Karpas-422 (cell line): ENCODE results near the gene MEIS2. TPM values are rescaled to one million over a fixed set of nuclear protein-coding genes. Genes with fewer than 3 reads are reported as not detected.

ENCODE experiments used
- DNase-seq: peaks from one replicate; pipeline ENCODE4 v3.0.0-alpha.2; 2015
- H2AFZ ChIP-seq: fragments of 200-600 bp; sonication (generic); 2 replicates; pipeline ENCODE4 v1.6.1; 2014; ENCODE audit warnings: antibody characterized with exemption, low read length, mixed read lengths
- H3K27ac ChIP-seq: fragments of 200-600 bp; sonication (generic); 2 replicates; pipeline ENCODE4 v1.5.1; 2014; ENCODE audit warnings: mild to moderate bottlenecking, low read length, moderate library complexity
- H3K27me3 ChIP-seq: fragments of 200-600 bp; sonication (generic); 2 replicates; pipeline ENCODE4 v1.6.1; 2014; ENCODE audit warnings: low read length, mixed read lengths
- H3K36me3 ChIP-seq: fragments of 200-600 bp; sonication (generic); 2 replicates; pipeline ENCODE4 v1.6.1; 2014; ENCODE audit warnings: low read length, mixed read lengths; ENCODE audit not compliant: insufficient read depth
- H3K4me1 ChIP-seq: fragments of 200-600 bp; sonication (generic); 2 replicates; pipeline ENCODE4 v1.6.1; 2014; ENCODE audit warnings: mild to moderate bottlenecking, low read length, mixed read lengths
- H3K4me2 ChIP-seq: fragments of 200-600 bp; sonication (generic); 2 replicates; pipeline ENCODE4 v1.6.1; 2014; ENCODE audit warnings: low read length, low read depth, mild to moderate bottlenecking; ENCODE audit not compliant: poor library complexity, severe bottlenecking
- H3K4me3 ChIP-seq: fragments of 200-600 bp; sonication (generic); 2 replicates; pipeline ENCODE4 v1.5.1; 2014; ENCODE audit warnings: mild to moderate bottlenecking, antibody characterized with exemption, low read length, mixed read lengths
- H3K79me2 ChIP-seq: fragments of 200-600 bp; sonication (generic); 2 replicates; pipeline ENCODE4 v1.6.1; 2014; ENCODE audit warnings: mild to moderate bottlenecking, low read length, mixed read lengths
- H3K9ac ChIP-seq: fragments of 200-600 bp; sonication (generic); 2 replicates; pipeline ENCODE4 v1.6.0; 2014; ENCODE audit warnings: low read length
- H3K9me2 ChIP-seq: fragments of 200-600 bp; sonication (generic), shearing (Covaris generic); replicated peaks from 2 replicates; pipeline ENCODE4 v1.6.0; 2014; ENCODE audit warnings: mild to moderate bottlenecking, low read length, moderate library complexity; ENCODE audit not compliant: insufficient read depth
- H3K9me3 ChIP-seq: fragments of 300-700, 200-600 bp; sonication (generic); 2 replicates; pipeline ENCODE4 v1.6.1; 2014; ENCODE audit warnings: low read length, mixed read lengths
- H4K20me1 ChIP-seq: fragments of 200-600 bp; sonication (generic); 2 replicates; pipeline ENCODE4 v1.6.1; 2014; ENCODE audit warnings: mild to moderate bottlenecking, antibody characterized with exemption, low read length, low read depth; ENCODE audit not compliant: insufficient read depth
- total RNA-seq: library from RNA; depleted of rRNA; stranded (reverse); fragments of >200 nt; shearing (Covaris generic); gene quantifications from 2 replicates; pipeline ENCODE4 v1.2.3, GENCODE V29; 2014; ENCODE audit warnings: low replicate concordance

MEIS2 gene
- total RNA-seq, 1 experiment from 2014 or later = 68.2 TPM

- no peak overlapping the region for H3K27ac ChIP-seq
- DNase-seq = no peak
- H3K9me3 ChIP-seq = no peaks in the 10 kb centered on the region
- no peak overlapping the region for H3K4me2 ChIP-seq
- H3K36me3 ChIP-seq = 0 out of 2 replicates have a peak, but pooled peaks cover 2% of the 10 kb centered on the region
- H3K27me3 ChIP-seq = no peaks in the 10 kb centered on the region
- H2AFZ ChIP-seq = no peak overlapping the region
- no peak overlapping the region for H3K9ac ChIP-seq
- no peaks in the 10 kb centered on the region for H4K20me1 ChIP-seq
- no peaks in the 10 kb centered on the region for H3K9me2 ChIP-seq
- H3K4me1 ChIP-seq = no peaks in the 10 kb centered on the region; the same call in 1 of the 2 replicates
- peaks cover 51% of the 10 kb centered on the region for H3K79me2 ChIP-seq
- no peak overlapping the region for H3K4me3 ChIP-seq
These were observed 188.0 kb downstream of the MEIS2 start for GRCh38 chr15:36912311-36912712.

GRCh38 chr15:36911322-36911944 lies 188.9 kb downstream of the MEIS2 start:
- H3K36me3 ChIP-seq = no peaks in the 10 kb centered on the region

GRCh38 chr15:36908991-36909390 lies 191.4 kb downstream of the MEIS2 start:
- no peaks in the 10 kb centered on the region for H3K9me2 ChIP-seq
- H3K9ac ChIP-seq = no peak overlapping the region
- no peaks in the 10 kb centered on the region for H3K9me3 ChIP-seq
- H4K20me1 ChIP-seq = no peaks in the 10 kb centered on the region
- DNase-seq = no peak
- no peaks in the 10 kb centered on the region for H3K27me3 ChIP-seq
- peaks cover 10% of the 10 kb centered on the region for H3K4me1 ChIP-seq
- H3K79me2 ChIP-seq = peaks cover 60% of the 10 kb centered on the region
- no peaks in the 10 kb centered on the region for H3K36me3 ChIP-seq
- H2AFZ ChIP-seq = no peak overlapping the region
- H3K4me2 ChIP-seq = no peak overlapping the region
- no peak overlapping the region for H3K27ac ChIP-seq
- H3K4me3 ChIP-seq = no peak overlapping the region

More at GRCh38 chr15:36911322-36911944, 188.9 kb downstream of the MEIS2 start:
- no peak overlapping the region for H3K4me3 ChIP-seq
- H3K4me2 ChIP-seq = no peak overlapping the region
- H3K9ac ChIP-seq = no peak overlapping the region
- no peaks in the 10 kb centered on the region; the same call in 1 of the 2 replicates for H3K4me1 ChIP-seq
- no peaks in the 10 kb centered on the region for H3K9me3 ChIP-seq
- no peak for DNase-seq
- no peaks in the 10 kb centered on the region for H3K27me3 ChIP-seq
- peaks cover 48% of the 10 kb centered on the region for H3K79me2 ChIP-seq
- no peak overlapping the region for H3K27ac ChIP-seq
- H3K9me2 ChIP-seq = no peaks in the 10 kb centered on the region
- H4K20me1 ChIP-seq = no peaks in the 10 kb centered on the region
- H2AFZ ChIP-seq = no peak overlapping the region

GRCh38 chr15:36907295-36907694 lies 193.1 kb downstream of the MEIS2 start:
- Histone ChIP-seq H3K27ac (no peak overlapping the region), H3K9ac (no peak overlapping the region), H3K4me1 (peaks cover 19% of the 10 kb centered on the region), H3K4me2 (no peak overlapping the region), H3K79me2 (peaks cover 63% of the 10 kb centered on the region), H3K36me3 (no peaks in the 10 kb centered on the region), H3K27me3 (no peaks in the 10 kb centered on the region), H3K9me3 (no peaks in the 10 kb centered on the region), H3K4me3 (no peak overlapping the region), H3K9me2 (no peaks in the 10 kb centered on the region), H4K20me1 (no peaks in the 10 kb centered on the region), H2AFZ (no peak overlapping the region)
- DNase-seq = no peak

- Histone ChIP-seq H3K27me3 (no peaks in the 10 kb centered on the region), H3K4me2 (no peak overlapping the region), H2AFZ (no peak overlapping the region), H3K9me3 (no peaks in the 10 kb centered on the region), H3K36me3 (no peaks in the 10 kb centered on the region), H3K27ac (no peak overlapping the region), H3K9ac (no peak overlapping the region), H3K4me3 (no peak overlapping the region), H3K79me2 (peaks cover 67% of the 10 kb centered on the region), H3K4me1 (peaks cover 19% of the 10 kb centered on the region), H3K9me2 (no peaks in the 10 kb centered on the region), H4K20me1 (no peaks in the 10 kb centered on the region)
- no peak for DNase-seq
These were observed 194.4 kb downstream of the MEIS2 start for GRCh38 chr15:36905908-36906307.

- DNase-seq = no peak
- Histone ChIP-seq H3K4me3 (no peak overlapping the region), H3K4me1 (peaks cover 19% of the 10 kb centered on the region), H3K79me2 (peaks cover 70% of the 10 kb centered on the region), H3K27ac (no peak overlapping the region), H3K9me2 (no peaks in the 10 kb centered on the region), H3K9ac (no peak overlapping the region), H2AFZ (no peak overlapping the region), H4K20me1 (no peaks in the 10 kb centered on the region), H3K27me3 (no peaks in the 10 kb centered on the region), H3K36me3 (no peaks in the 10 kb centered on the region), H3K4me2 (no peak overlapping the region), H3K9me3 (no peaks in the 10 kb centered on the region)
These were observed 195.6 kb downstream of the MEIS2 start for GRCh38 chr15:36904715-36905114.

GRCh38 chr15:36903922-36904556 lies 196.3 kb downstream of the MEIS2 start:
- Histone ChIP-seq H3K9me2 (no peaks in the 10 kb centered on the region), H3K36me3 (no peaks in the 10 kb centered on the region), H3K4me1 (peaks cover 19% of the 10 kb centered on the region), H2AFZ (no peak overlapping the region), H3K9me3 (no peaks in the 10 kb centered on the region), H3K79me2 (peaks cover 66% of the 10 kb centered on the region), H3K9ac (no peak overlapping the region), H3K4me3 (no peak overlapping the region), H3K4me2 (no peak overlapping the region), H3K27me3 (no peaks in the 10 kb centered on the region), H3K27ac (no peak overlapping the region), H4K20me1 (no peaks in the 10 kb centered on the region)
- DNase-seq = no peak

GRCh38 chr15:36903195-36903594 lies 197.2 kb downstream of the MEIS2 start:
- Histone ChIP-seq H3K4me2 (no peak overlapping the region), H4K20me1 (no peaks in the 10 kb centered on the region)
- DNase-seq = no peak

More at GRCh38 chr15:36903195-36903594, 197.2 kb downstream of the MEIS2 start:
- no peak overlapping the region for H2AFZ ChIP-seq
- H3K27ac ChIP-seq = no peak overlapping the region
- no peaks in the 10 kb centered on the region for H3K27me3 ChIP-seq
- H3K79me2 ChIP-seq = peaks cover 71% of the 10 kb centered on the region
- no peaks in the 10 kb centered on the region for H3K9me3 ChIP-seq
- no peak overlapping the region for H3K9ac ChIP-seq
- no peak overlapping the region for H3K4me3 ChIP-seq
- H3K9me2 ChIP-seq = no peaks in the 10 kb centered on the region
- H3K4me1 ChIP-seq = peaks cover 19% of the 10 kb centered on the region
- no peaks in the 10 kb centered on the region for H3K36me3 ChIP-seq
